Suprapubic skin (tissue), 4 donors: ENCODE data around the gene DDX18. TPM values are rescaled to one million over a fixed set of nuclear protein-coding genes. Genes with fewer than 3 reads are reported as not detected.

Experiments
- DNase-seq, 2 donors: peaks; one replicate each; pipeline ENCODE4 v3.0.0-alpha.2; 2019; ENCODE audit warnings: low spot score in 2 of 2
- H3K27ac ChIP-seq: fragments of 200-600 bp; sonication (generic); one replicate; pipeline ENCODE4 v1.5.1; 2019
- H3K27me3 ChIP-seq: fragments of 200-600 bp; sonication (generic); one replicate; pipeline ENCODE4 v1.5.1; 2019
- H3K36me3 ChIP-seq: fragments of 200-600 bp; sonication (generic); one replicate; pipeline ENCODE4 v1.5.1; 2019
- H3K4me1 ChIP-seq: fragments of 200-600 bp; sonication (generic); one replicate; pipeline ENCODE4 v1.5.1; 2019
- H3K4me3 ChIP-seq: fragments of 200-600 bp; sonication (generic); one replicate; pipeline ENCODE4 v1.5.1; 2019; ENCODE audit warnings: mild to moderate bottlenecking
- H3K9me3 ChIP-seq: fragments of 200-600 bp; sonication (generic); one replicate; pipeline ENCODE4 v1.5.1; 2019
- CTCF ChIP-seq, 2 donors: fragments of 200-600 bp in 1 of 2; fragments of 450-650 bp in 1 of 2; sonication (generic) in 1 of 2; IDR thresholded peaks; one replicate each; pipeline ENCODE4 v1.5.1; 2016 to 2019; ENCODE audit warnings: antibody characterized with exemption in 2 of 2, mild to moderate bottlenecking in 1 of 2, moderate library complexity in 1 of 2
- EP300 ChIP-seq: sonication (generic); formaldehyde crosslinking; IDR thresholded peaks from one replicate; pipeline ENCODE4 v1.6.1; 2017; ENCODE audit warnings: antibody characterized with exemption
- POLR2A ChIP-seq, 2 donors: fragments of 450-650 bp; IDR thresholded peaks; one replicate each; pipeline ENCODE4 v1.6.1; 2017; ENCODE audit warnings: antibody characterized with exemption in 2 of 2, mild to moderate bottlenecking in 2 of 2, moderate library complexity in 2 of 2
- POLR2AphosphoS5 ChIP-seq, 3 donors: sonication (generic); formaldehyde crosslinking; IDR thresholded peaks; one replicate each; pipeline ENCODE4 v1.6.1; 2017; ENCODE audit warnings: antibody characterized with exemption in 3 of 3
- WGBS: methylation state at CpG from one replicate; pipeline ENCODE4 v1.1.5; 2018; 5-methylcytosine and 5-hydroxymethylcytosine counted together
- total RNA-seq, 4 donors: library from RNA; depleted of rRNA; stranded (reverse); fragments of >200 nt; gene quantifications; one replicate each; pipeline ENCODE4 v1.1.0, GENCODE V29; 2016

DDX18 gene
- total RNA-seq: 10 to 100 TPM; 32.3 to 61.7 (median 39.6) TPM

GRCh38 chr2:117814417-117815264, at the start of gene DDX18:
TSS of gene DDX18 (plus strand) at chr2:117814691. CDS start at chr2:117814778, 87 bp downstream.
- H3K4me1 ChIP-seq: peaks cover 29% of the 10 kb centered on the region
- H3K9me3 ChIP-seq: no peaks in the 10 kb centered on the region
- peak; percentile 98 for DNase-seq
- peak within 1 kb of the TSS; percentile 90 for H3K27ac ChIP-seq
- WGBS: under 1% methylated on average over 40 of the region's 57 CpGs
- peak within 1 kb of the TSS; percentile 95 for H3K4me3 ChIP-seq
- H3K27me3 ChIP-seq: no peaks in the 10 kb centered on the region
- H3K36me3 ChIP-seq: peaks cover 23% of the 10 kb centered on the region
- peak; percentile 98 for TF ChIP-seq CTCF (IDR thresholded peaks at IDR 0.05)
- TF ChIP-seq EP300: no peak
- TF ChIP-seq POLR2AphosphoS5 (IDR thresholded peaks at IDR 0.05): peak; percentile 46 to 83 (median 77)
- TF ChIP-seq POLR2A (IDR thresholded peaks at IDR 0.05): peak; percentile 52 to 70

GRCh38 chr2:117770730-117771129, 43.8 kb upstream of the DDX18 start:
- H3K4me3 ChIP-seq: no peak overlapping the region
- 69% methylated on average over 1 of the region's 1 CpG for WGBS
- H3K27ac ChIP-seq: no peak overlapping the region
- H3K4me1 ChIP-seq: no peaks in the 10 kb centered on the region
- DNase-seq: no peak
- TF ChIP-seq CTCF (IDR thresholded peaks at IDR 0.05) (no peak), POLR2AphosphoS5 (IDR thresholded peaks at IDR 0.05) (no peak), EP300 (no peak), POLR2A (IDR thresholded peaks at IDR 0.05) (no peak)
- no peaks in the 10 kb centered on the region for H3K9me3 ChIP-seq
- H3K27me3 ChIP-seq: no peaks in the 10 kb centered on the region
- no peaks in the 10 kb centered on the region for H3K36me3 ChIP-seq

GRCh38 chr2:117771969-117772630, 42.4 kb upstream of the DDX18 start:
- no peak overlapping the region for H3K27ac ChIP-seq
- TF ChIP-seq POLR2AphosphoS5 (IDR thresholded peaks at IDR 0.05) (no peak), EP300 (no peak), POLR2A (IDR thresholded peaks at IDR 0.05) (no peak), CTCF (IDR thresholded peaks at IDR 0.05) (no peak)
- WGBS: 37% methylated on average over 4 of the region's 4 CpGs

GRCh38 chr2:117774716-117775115, 39.8 kb upstream of the DDX18 start:
- 44% methylated on average over 1 of the region's 1 CpG for WGBS

More at GRCh38 chr2:117771969-117772630, 42.4 kb upstream of the DDX18 start:
- Histone ChIP-seq H3K9me3 (no peaks in the 10 kb centered on the region), H3K36me3 (no peaks in the 10 kb centered on the region), H3K4me3 (no peak overlapping the region), H3K27me3 (no peaks in the 10 kb centered on the region), H3K4me1 (no peaks in the 10 kb centered on the region)
- DNase-seq: no peak

More at GRCh38 chr2:117774716-117775115, 39.8 kb upstream of the DDX18 start:
- Histone ChIP-seq H3K27me3 (no peaks in the 10 kb centered on the region), H3K4me3 (no peak overlapping the region), H3K36me3 (no peaks in the 10 kb centered on the region), H3K9me3 (no peaks in the 10 kb centered on the region), H3K27ac (no peak overlapping the region), H3K4me1 (no peaks in the 10 kb centered on the region)
- TF ChIP-seq POLR2A (IDR thresholded peaks at IDR 0.05) (no peak), CTCF (IDR thresholded peaks at IDR 0.05) (no peak), POLR2AphosphoS5 (IDR thresholded peaks at IDR 0.05) (no peak), EP300 (no peak)
- DNase-seq: no peak
